HG02970 (cell line): ENCODE measurements around the gene DACT3.
"Not testable (repeated sequence)": the region's sequence is repeated elsewhere in the genome, so short reads cannot be mapped to it uniquely, and the experiment has no call there.

ENCODE experiments used
- ATAC-seq: cut with Tn5 transposase; IDR thresholded peaks from one replicate; pipeline ENCODE4 v1.9.1; 2021; ENCODE audit warnings: mild to moderate bottlenecking, moderate library complexity, moderate number of reproducible peaks; ENCODE audit not compliant: unreplicated experiment, low FRiP score

DACT3 gene

DNA sequence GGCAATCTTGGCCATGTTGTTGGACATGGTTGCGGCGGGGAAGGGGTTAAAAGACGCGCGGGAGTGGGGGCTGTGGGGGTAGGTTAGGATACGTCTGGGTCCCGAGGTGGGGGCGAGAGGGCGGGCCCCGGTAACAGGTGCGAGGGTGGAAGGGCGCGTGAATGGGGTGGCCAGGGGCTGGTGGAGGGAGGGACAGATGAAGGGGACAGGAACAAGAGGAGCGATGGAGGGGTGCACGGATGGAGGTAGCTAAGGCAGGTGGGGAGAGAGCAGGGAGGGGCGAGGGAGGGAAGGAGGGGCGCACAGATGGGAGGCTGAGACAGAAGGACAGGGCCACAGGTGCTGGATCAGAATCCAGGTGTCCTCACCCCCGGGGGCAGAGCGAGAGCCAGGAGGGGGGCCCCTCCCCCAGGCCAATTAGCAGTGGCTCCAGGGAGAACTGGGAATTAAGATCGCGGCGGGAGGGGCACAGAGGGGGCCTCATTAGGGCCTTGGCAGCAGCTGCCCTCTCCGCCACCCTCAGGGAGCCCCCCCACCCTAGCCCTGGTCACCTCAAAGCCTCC is 26.2 kb downstream of the DACT3 start:
- no peak for ATAC-seq

DNA sequence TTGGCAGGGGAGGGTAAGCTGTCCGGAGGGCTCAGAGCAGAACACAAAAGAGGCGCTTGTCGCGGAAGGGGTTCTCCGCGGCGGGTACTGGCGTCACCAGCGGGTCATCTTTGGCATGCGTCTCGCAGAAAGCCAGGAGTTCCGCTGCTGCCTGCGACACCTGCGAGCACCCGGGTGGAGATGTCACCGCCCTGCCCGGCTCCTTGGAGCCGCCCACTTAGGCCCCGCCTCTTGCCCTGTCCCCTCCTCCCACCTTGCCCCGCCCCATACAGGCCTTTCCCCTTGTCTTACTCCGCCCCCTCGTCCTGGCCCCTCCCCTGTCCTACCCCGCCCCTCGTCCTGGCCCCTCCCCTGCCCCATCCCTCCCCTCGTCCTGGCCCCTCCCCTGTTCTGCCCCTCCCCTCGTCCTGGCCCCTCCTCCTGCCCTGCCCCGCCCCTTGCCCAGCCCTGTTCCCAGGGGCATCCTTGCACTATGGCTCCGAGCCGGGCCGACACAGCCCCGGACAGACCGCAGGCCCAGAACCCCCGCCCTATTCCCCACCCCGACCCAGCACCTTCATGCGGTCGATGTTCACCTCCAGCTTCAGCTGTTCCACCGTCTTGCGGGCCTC is 26.8 kb downstream of the DACT3 start:
- ATAC-seq: peak; percentile 51

DNA sequence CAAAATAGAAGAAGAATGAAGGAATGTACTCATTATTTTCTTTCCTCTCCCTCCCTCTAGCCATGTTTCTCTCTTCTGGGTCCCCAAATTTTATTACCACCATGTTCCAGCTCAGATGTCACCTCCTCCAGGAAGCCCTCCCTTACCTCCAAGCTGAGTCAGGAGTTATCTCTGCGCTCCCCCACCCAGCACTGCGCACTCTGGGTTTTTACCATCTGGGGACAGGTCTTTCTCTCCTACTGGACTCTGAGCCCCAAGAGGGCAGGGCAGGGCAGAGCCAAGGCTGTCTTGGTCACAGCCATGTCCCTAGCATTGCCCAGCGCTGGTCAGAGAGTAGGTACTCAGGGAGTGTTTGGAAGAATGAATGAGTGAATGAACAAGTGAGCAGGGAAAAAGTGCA is 27.9 kb downstream of the DACT3 start:
- ATAC-seq: no peak

DNA sequence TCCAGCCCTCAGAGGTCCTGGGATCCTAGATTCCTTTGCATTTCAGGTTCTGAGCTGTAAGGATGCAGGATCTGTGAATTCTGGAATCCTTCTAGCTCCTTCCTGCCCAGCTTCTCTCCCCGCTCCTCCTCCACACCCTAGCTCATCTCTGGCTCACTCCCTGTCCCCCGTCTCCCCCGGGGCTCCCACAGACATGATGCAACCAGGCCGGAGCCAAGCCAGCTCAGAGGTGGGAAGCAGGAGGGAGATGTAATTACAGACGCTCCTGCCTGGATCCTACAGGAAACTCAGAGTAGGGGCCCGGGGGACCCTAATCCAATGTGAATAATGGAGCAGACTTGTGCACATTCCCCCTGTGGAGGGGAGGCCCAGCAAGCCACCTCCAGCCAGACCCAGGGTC is 29.5 kb downstream of the DACT3 start:
- ATAC-seq: no peak

DNA sequence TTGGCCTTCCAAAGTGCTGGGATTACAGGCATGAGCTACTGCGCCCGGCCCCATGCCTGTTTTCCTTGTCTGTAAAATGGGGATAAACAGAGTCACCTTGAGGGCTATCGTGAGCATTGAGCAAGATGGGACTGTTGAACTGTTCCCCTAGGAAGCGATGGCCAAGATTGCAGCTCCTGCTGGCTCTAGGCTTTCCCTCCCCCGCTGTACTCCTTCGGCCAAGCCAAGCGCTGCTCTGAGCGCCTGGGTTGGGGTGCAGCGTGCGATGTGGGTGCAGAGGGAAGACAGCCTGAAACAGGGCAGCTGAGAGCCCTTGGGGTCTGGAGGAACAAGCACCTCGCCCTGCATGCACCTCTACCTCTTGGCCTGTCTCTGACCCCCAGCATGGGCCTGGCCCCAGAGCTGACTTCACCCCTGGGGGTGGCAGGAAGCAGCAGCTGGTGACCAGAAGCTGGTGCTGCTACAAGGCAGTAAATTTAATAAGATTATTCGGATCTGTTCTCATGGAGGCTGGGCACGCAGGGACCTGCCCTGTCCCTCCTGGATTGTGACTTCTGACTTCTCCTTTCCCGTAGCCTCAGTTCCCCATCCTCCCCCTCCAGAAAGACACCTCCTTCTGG is 30.3 kb downstream of the DACT3 start:
- no peak for ATAC-seq

DNA sequence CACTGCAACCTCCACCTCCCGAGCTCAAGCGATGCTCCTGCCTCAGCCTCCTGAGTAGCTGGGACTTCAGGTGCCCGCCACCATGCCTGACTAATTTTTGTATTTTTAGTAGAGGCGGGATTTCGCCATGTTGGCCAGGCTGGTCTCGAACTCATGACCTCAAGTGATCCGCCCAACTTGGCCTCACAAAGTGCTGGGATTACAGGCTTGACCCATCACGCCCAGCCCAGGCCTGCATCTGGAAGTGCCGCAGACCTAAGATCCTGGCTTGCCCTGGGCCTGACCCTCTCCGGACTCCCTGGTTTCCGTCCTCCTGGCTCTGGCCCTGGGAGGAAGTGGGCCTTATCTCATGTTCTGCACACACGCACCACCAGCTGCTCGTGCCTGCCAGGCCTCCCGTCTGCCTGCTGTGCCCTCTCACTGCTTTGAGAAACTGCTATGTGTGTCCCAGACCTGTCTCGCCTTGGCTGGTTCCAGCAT is 31.4 kb downstream of the DACT3 start:
- no peak for ATAC-seq

DNA sequence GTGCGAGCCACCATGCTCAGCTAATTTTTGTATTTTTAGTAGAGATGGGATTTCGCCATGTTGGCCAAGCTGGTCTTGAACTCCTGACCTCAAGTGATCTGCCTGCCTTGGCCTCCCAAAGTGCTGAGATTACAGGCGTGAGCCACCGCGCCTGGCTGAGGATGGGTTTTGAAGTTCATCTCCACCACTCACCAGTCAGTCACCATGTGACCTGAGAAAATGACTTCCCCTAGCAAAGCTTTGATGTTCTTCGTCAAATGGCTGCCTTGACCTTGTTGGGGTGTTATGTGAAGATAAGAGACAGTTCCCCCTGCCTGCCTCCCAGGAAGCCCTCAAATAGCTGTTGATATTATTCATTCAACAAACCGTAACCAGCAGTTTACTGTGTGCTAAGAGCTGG is 32.0 kb downstream of the DACT3 start:
- not testable (repeated sequence) for ATAC-seq

DNA sequence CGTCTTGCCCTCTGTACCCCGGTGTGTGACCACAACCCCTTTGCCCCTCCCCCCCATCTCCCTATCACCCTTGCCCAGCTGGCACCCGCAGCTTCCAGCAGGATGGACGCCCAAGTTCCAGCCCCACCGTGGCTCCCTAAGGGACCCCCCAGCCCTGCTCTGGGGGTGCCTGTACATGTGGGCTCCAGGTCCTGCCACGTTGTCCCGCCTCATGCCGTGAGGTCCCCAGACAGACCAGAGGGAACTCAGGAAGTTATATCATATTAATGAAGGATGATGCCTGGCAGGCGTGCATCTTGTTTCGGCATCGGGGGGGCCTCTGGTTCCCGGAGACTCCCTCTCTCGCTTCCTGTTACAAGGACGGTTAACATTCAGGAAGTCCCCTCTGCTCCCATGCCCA is 34.5 kb downstream of the DACT3 start:
- ATAC-seq: no peak

DNA sequence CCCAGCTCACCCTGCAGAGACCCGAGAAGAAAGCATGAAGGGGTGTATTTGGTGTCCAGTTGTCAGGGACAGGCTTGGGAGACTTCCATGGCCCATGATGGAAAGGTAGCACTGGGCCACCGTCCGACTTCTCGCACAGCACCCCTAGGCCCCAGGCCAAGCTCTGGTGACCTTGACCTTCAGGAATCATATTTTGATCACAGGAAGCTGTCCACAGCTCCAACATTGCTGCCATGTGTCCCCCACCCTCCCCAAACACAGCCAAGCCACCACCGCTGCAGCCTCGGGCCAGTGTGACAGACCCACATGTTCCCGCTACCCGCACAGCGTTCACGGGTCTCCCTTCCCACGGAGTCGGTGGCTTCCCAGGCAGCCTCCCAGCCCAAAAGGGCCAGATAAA is 35.3 kb downstream of the DACT3 start:
- ATAC-seq: no peak

DNA sequence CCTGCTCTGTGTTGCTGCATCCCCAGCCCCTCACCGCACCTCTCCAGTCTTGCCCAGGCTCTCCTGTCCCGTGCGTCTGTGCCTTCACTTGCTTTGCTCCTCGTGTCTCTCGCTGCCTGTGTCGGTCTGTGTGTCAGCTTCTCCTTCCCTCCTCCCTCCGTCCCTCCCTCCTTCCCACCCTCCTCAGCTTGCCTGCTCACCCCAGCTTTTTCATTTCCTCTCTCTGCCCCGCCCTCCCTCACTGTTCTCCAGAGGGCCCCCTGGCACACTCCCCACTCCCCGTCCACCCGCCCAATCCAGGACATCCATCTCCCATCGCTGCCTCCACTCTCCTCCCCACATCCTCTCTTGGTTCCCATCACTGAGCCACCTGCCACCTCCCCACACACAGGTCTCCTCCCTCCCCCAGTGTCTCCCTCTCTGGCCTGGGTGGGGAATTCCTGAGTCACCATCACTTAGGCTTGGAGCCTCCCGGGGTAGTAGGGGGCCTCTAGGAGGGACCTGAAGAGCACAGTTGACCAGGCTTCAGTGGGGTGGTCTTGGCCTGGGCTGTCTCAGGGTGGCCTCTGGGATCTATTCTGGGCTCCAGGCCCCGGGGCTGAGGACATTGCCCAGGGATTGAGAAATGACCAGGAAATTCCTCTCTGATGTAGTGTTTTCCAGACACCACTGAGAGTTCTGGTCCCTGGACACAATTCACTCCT is 35.9 kb downstream of the DACT3 start, which contains the start of gene PTGIR:
Gene PTGIR (minus strand): TSS at position 132 of the 704 bp plus-strand sequence. CDS start 864 bp downstream, outside the sequence.
- ATAC-seq: no peak

DNA sequence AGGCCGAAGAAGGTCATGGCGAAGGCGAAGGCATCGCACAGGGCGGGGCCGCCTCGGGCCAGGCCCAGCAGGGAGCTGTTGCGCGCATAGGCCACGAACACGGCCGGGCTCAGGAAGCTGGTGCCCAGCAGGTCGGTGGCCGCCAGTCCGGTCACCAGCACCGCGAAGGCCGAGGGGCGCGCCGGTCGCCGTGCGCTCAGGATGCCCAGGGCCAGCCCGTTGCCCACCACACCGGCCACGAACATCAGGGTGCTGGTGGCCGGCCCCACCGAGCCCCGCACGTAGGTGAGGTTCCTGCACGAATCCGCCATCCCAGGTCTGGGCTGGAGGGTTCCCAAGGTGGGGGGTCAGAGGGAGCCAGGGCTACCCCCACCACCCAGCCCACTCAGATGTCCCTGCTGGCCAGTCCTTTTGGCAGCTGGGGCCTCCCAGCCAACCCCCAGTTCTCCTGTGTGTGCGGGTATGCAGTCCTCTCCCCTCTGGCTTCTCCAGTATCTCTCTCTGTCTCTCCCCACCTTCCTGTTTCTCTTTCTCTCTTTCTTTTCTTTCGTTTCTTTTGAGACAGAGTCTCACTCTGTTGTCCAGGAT is 37.0 kb downstream of the DACT3 start:
- ATAC-seq: no peak

DNA sequence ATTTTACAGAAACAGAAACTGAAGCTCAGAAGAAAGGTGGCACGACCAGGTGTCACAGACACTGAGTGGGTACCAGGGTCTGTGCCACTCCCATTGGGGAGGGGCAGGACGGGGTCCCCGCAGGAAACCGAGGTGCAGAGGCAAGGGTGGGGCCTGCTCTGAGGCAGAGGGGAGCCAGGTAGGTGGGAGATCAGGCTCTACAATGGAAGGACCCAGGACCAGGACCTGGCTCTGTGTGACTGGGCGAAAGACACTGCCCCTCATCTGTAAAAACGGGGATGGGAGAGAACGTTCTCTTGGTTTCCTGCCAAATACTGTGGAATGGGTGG is 38.9 kb downstream of the DACT3 start:
- ATAC-seq: no peak

DNA sequence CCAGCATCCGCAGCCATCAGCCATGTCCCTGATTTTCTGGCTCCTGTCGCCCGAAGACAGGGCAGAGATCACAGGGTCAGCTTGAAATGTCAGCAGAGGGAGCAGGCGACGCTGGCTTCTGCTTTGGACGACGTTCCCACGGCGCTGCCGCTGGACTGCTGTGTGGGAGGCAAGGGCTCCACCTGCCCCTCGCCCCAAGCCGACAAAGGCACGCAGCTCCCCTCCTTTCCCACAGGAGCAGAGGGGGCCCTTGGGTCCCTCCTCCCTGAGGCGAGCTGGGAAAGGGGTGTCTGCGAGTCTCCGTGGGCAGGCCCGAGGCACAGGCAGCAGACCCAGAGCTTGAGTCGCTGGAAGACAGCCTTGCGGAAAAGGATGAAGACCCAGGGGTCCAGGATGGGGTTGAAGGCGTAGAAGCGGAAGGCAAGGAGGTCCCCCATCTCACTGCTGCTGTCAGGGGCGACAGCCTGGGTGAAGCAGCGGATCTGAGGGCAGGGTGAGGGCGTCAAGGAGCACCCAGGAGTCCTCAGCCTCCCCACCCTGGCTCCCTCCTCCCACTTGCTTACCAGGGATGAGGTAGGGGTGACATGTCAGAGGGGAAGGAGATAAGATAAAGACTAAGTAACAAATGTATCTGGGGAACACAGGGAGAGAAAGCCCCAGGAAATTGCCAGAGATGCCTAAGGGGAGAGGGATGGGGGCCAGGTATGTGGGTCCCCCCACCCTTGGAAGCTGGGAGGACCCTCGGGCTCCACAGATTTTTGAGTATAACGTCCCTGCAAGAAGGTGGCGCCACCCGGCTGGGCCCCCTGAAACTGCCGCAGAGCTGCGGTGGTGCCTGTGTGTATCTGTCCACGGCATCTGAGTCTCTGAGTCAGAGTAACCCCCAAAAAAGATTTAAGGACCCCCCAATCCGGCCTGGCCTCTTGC is 39.5 kb downstream of the DACT3 start:
- no peak for ATAC-seq

DNA sequence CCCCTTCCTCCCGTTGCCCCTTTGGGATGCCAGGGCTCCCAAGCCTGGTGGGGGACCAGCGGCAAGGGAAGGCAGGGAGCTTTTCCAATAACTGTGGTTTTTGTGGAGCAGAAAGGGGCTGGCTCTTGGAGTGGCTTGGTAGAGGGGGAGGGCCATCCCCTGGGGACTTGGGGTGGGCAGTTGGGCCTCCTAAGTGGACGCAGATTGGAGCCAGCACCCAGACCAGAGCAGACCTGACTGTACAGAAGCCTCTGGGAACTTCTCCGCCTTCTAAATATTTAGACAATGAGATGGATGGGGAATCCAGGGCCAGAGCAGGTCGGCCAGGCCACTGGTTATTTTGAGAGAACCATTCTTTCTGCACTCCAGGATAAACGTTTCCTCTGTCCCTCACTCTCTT is 40.3 kb downstream of the DACT3 start:
- ATAC-seq: no peak

DNA sequence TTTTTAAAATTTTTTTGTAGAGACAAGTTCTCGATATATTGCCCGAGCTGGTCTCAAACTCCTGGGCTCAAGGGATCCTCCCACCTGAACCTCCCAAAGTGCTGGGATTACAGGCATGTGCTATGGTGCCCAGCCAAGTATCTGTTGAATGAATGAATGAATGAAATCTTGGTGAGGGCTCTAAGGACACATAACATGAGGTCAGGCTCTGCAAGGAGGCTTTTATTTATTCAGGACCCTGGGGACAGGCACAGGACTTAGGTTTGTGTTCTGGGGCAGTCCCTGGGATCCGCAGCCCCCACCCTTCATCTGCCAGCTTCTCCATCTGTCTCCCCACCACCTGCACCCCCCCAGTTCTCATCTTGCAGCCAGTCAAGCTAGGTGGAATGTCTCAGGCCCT is 40.7 kb downstream of the DACT3 start:
- peak; percentile 5 for ATAC-seq

DNA sequence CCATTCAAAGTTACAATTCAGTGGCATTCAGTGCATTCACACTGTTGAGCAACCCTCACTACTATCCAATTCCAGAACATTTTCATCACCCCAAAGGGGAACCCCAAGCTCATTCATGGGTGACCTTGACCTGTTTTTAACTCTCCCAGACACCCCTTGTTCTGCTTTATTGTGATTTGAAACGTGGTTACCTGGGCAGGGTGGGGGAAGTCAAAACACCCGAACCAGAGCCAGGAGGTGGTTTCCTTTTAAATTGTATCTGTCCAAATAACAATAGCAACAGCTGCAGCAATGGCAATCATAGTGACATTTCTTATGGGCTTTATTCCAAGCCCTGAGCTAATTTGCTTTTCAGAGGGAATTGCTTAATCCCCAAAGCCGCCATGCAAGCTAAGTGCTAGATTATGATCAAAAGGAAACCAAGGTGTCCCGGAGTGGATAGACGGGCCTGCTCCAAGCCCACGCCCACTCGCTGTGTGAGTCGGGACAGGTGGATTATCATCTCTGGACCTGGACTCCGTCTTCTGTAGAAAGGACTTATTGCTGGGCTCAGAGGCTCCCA is 42.2 kb downstream of the DACT3 start:
- ATAC-seq: no peak

DNA sequence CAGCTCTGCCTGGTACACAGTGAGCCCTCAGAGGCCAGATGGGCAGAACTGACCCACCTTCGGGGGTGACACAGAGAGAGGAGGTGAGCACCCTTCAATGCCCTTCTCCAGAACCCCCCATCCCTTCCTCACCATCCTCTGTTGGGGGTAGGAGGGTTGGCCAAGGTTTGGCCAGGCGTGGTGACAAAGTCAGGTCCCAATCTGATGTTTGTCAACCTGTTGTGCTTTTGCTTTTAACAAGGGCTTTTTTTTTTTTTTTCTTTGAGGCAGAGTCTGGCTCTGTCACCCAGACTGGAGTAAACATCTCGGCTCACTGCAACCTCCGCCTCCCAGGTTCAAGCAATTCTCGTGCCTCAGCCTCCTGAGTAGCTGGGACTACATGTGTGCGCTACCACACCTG is 43.4 kb downstream of the DACT3 start:
- ATAC-seq: no peak

DNA sequence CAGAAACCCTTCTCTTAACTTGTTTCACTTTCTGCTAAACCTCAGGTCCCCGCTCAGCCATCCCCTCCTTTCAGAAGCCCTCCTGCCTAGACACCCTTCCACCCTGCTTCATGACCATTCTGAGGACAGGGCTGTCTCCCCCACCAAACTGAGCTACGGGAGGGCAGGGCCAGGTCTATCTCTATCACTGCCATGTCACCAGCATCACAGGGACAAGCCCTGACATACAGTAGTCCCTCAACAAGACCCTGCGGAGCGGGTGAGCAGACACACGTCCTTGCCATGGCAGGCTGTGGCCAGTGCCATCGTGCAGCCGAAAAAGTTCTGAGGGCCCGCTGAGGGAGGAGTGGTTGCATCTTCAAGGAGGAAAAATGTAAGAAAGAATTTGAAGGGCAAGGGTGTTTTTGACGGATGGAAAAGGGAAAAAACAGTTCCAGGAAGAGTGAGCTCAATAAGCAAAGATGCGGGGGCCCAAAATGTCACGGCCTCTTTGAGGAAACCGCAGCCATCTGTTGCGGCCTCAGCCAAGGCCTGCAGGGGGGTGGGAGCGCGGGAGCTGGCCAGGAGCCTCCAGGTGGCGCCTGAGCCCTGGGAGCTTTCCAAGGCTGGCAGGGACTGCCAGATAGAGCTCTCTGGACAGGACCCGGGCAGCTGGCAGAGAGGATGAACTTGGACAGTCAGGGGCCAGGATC is 44.2 kb downstream of the DACT3 start:
- ATAC-seq: no peak

DNA sequence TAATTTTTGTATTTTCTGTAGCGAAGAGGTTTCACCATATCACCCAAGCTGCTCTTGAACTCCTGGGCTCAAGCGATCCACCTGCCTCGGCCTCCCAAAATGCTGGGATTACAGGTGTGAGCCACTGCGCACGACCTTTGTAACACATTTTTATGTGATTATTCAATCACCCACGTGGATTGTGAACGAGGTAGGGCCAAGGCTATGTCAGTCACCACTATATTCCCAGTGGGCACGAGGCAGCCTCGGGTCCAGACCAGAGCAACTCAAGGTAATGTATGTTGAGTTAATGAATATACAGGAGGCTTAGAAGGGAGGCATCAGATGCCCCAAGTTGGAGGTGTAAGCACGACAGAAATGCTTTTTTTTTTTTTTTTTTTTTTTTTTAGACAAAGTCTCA is 45.0 kb downstream of the DACT3 start:
- ATAC-seq: no peak
